HG02938 (cell line): Measurements from ENCODE around the gene CLIC6.

Experiments
- ATAC-seq: cut with Tn5 transposase; IDR thresholded peaks from one replicate; pipeline ENCODE4 v1.9.1; 2021; ENCODE audit warnings: mild to moderate bottlenecking, moderate library complexity; ENCODE audit not compliant: unreplicated experiment

Gene CLIC6

GRCh38 chr21:34762786-34763185 is 94.0 kb downstream of the CLIC6 start:
- ATAC-seq: no peak

GRCh38 chr21:34764715-34765284 is 96.0 kb downstream of the CLIC6 start:
- ATAC-seq: no peak

GRCh38 chr21:34765619-34766018 is 96.8 kb downstream of the CLIC6 start:
- ATAC-seq: no peak

- no peak for ATAC-seq
These were observed 98.1 kb downstream of the CLIC6 start for GRCh38 chr21:34766862-34767261.
